GM23338 (cell line): ENCODE measurements around the gene PDE4B. TPM values are rescaled to one million over a fixed set of nuclear protein-coding genes. Genes with fewer than 3 reads are reported as not detected.
A peak's percentile ranks its signal among the peaks of the same experiment; 100 is the strongest.

ENCODE experiments used
- ATAC-seq: fragments of 200-7000 bp; cut with Tn5 transposase; 3 replicates; pipeline ENCODE4 v1.9.1; 2020
- DNase-seq: peaks from one replicate; pipeline ENCODE4 v3.0.0-alpha.2; 2015; ENCODE audit warnings: low spot score
- H2AFZ ChIP-seq: fragments of 200-600 bp; sonication (generic); 2 replicates; pipeline ENCODE4 v1.8.0; 2016; ENCODE audit warnings: antibody characterized with exemption, mild to moderate bottlenecking, moderate library complexity
- H3F3A ChIP-seq: fragments of 200-600 bp; sonication (generic); replicated peaks from 2 replicates; pipeline ENCODE4 v1.8.0; 2017; ENCODE audit warnings: antibody characterized with exemption, mixed run types, low read depth
- H3K27ac ChIP-seq: fragments of 200-600 bp; sonication (generic); 2 replicates; pipeline ENCODE4 v1.6.1; 2016; ENCODE audit warnings: low read depth
- H3K27me3 ChIP-seq: fragments of 200-600 bp; sonication (generic); 2 replicates; pipeline ENCODE4 v1.8.0; 2016; ENCODE audit warnings: mild to moderate bottlenecking, mixed run types, moderate library complexity; ENCODE audit not compliant: insufficient read depth
- H3K36me3 ChIP-seq: fragments of 200-600 bp; sonication (generic); 2 replicates; pipeline ENCODE4 v1.8.0; 2016; ENCODE audit warnings: mild to moderate bottlenecking; ENCODE audit not compliant: insufficient read depth
- H3K4me1 ChIP-seq: fragments of 200-600 bp; sonication (generic); 2 replicates; pipeline ENCODE4 v1.8.0; 2016; ENCODE audit warnings: mild to moderate bottlenecking, moderate library complexity; ENCODE audit not compliant: insufficient read depth
- H3K4me2 ChIP-seq: fragments of 200-600 bp; sonication (generic); 2 replicates; pipeline ENCODE4 v1.7.1; 2017; ENCODE audit warnings: mixed run types
- H3K4me3 ChIP-seq: fragments of 200-600 bp; sonication (generic); 2 replicates; pipeline ENCODE4 v1.6.1; 2016; ENCODE audit warnings: mixed run types
- H3K79me2 ChIP-seq: fragments of 200-600 bp; sonication (generic); replicated peaks from 2 replicates; pipeline ENCODE4 v1.8.0; 2017; ENCODE audit warnings: mild to moderate bottlenecking; ENCODE audit not compliant: insufficient read depth
- H3K9me2 ChIP-seq: fragments of 200-600 bp; sonication (generic); 2 replicates; pipeline ENCODE4 v1.8.0; 2017; ENCODE audit not compliant: insufficient read depth
- H4K20me1 ChIP-seq: fragments of 200-600 bp; sonication (generic); replicated peaks from 2 replicates; pipeline ENCODE4 v1.8.0; 2017; ENCODE audit warnings: mild to moderate bottlenecking; ENCODE audit not compliant: insufficient read depth
- H3K27ac Mint-ChIP-seq: 2 replicates; pipeline ENCODE4 v1.8.0; 2020; ENCODE audit warnings: inconsistent platforms, mild to moderate bottlenecking, moderate library complexity, mixed read lengths
- H3K27me3 Mint-ChIP-seq: 3 replicates; pipeline ENCODE4 v1.8.0; 2022; ENCODE audit warnings: low read depth, mild to moderate bottlenecking, moderate library complexity, mixed read lengths, inconsistent platforms; ENCODE audit not compliant: insufficient read depth, poor library complexity
- H3K36me3 Mint-ChIP-seq: 3 replicates; pipeline ENCODE4 v1.8.0; 2021; ENCODE audit warnings: low read depth, mild to moderate bottlenecking, inconsistent platforms, moderate library complexity, mixed read lengths
- H3K4me1 Mint-ChIP-seq: 3 replicates; pipeline ENCODE4 v1.8.0; 2020; ENCODE audit warnings: mild to moderate bottlenecking, inconsistent platforms, mixed read lengths
- H3K4me3 Mint-ChIP-seq: 3 replicates; pipeline ENCODE4 v1.8.0; 2021; ENCODE audit warnings: moderate library complexity, mild to moderate bottlenecking, inconsistent platforms, mixed read lengths
- H3K9me3 Mint-ChIP-seq: 3 replicates; pipeline ENCODE4 v1.8.0; 2020; ENCODE audit warnings: moderate library complexity, mild to moderate bottlenecking, inconsistent platforms, mixed read lengths
- CREB1 ChIP-seq: fragments of 250-450 bp; sonication (Bioruptor Pico); IDR thresholded peaks from 2 replicates; pipeline ENCODE4 v1.5.0; 2020; ENCODE audit warnings: low read depth, mild to moderate bottlenecking, moderate library complexity
- CTCF ChIP-seq, 2 experiments: fragments of 200-600 bp in 1 of 2; sonication (generic) in 1 of 2; conservative IDR thresholded peaks; 2 replicates each; pipeline versions ENCODE4 v1.5.1 to v1.6.1; 2016 to 2017; ENCODE audit warnings: antibody characterized with exemption in 2 of 2, low read depth in 2 of 2, mild to moderate bottlenecking in 2 of 2, moderate library complexity in 1 of 2
- NANOG ChIP-seq: IDR thresholded peaks from 2 replicates; pipeline ENCODE4 v1.6.1; 2016; ENCODE audit warnings: antibody characterized with exemption, borderline replicate concordance
- STAT1 ChIP-seq: IDR thresholded peaks from one replicate; pipeline ENCODE4 v1.6.1; 2016; ENCODE audit warnings: antibody characterized with exemption; ENCODE audit not compliant: unreplicated experiment
- ZNF114 ChIP-seq: fragments of 250-450 bp; sonication (Bioruptor Pico); IDR thresholded peaks from 2 replicates; pipeline ENCODE4 v1.5.0; 2020; ENCODE audit warnings: mild to moderate bottlenecking, moderate library complexity
- ZNF462 ChIP-seq: fragments of 250-450 bp; sonication (Bioruptor Pico); IDR thresholded peaks from 2 replicates; pipeline ENCODE4 v1.5.0; 2020; ENCODE audit warnings: mild to moderate bottlenecking, moderate library complexity
- polyA plus RNA-seq: library from polyadenylated mRNA; unstranded; fragments of >200 nt; fragmentation: Nextera tagmentation; extraction: Ambion mirVana; gene quantifications from 2 replicates; pipeline ENCODE4 v1.2.1, GENCODE V29; 2016
- total RNA-seq: library from RNA; depleted of rRNA; stranded (reverse); fragments of >200 nt; shearing (Covaris generic); gene quantifications from 2 replicates; pipeline ENCODE4 v1.2.3, GENCODE V29; 2014

The PDE4B gene
- total and polyA plus RNA-seq, 2 experiments from 2014 or later: 14.0 to 25.6 TPM

- TF ChIP-seq ZNF462 (CRISPR knock-in tag): no peak
Measured at GRCh38 chr1:66402194-66402593, 609.5 kb downstream of the PDE4B start (continued).

DNA sequence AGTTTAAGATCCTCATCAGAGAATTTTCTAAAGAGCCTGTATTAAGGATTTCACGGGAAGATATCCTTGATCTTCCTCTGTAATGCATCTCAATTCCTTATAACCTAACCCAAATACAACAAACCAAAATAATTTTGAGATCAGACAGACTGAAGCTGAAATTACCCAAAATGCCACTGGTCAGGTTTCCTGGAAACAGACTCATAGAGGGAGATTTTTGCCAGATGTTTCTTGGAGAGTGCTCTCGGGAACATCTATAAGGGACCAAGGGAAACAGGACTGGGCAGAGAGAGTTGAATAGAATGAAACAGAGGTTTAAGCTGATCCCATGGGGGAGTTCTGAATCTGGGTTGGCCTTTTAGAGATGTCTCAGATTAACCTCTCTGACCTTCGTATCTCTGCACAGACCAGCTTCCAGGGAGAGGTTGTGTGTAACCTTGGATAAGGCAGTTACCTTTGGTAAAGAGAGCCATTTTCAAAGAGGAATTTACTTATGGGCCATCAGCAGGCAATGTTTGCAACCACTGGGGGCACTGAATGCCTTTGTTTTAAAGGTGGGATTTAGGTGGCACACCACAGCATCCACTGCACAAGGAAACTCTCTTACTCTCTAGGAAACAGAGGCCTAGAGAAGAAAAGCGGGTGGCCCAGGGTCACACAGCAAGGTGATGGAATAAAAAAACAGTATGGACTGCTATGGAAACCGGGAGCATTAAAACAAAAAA is 610.5 kb downstream of the PDE4B start:
- Histone ChIP-seq H3K9me2 (peaks cover 10% of the 10 kb centered on the region), H3K27ac (no peak overlapping the region), H3K4me2 (no peak overlapping the region), H3K4me3 (no peak overlapping the region), H3K36me3 (no peaks in the 10 kb centered on the region), H3K79me2 (no peaks in the 10 kb centered on the region), H4K20me1 (no peaks in the 10 kb centered on the region), H3K4me1 (no peaks in the 10 kb centered on the region), H2AFZ (peak overlapping the region; percentile 85), H3K27me3 (no peaks in the 10 kb centered on the region), H3F3A (no peaks in the 10 kb centered on the region)
- Mint-ChIP-seq H3K27ac (no peak overlapping the region), H3K9me3 (no peaks in the 10 kb centered on the region), H3K36me3 (no peaks in the 10 kb centered on the region), H3K4me3 (no peak overlapping the region), H3K27me3 (peaks cover 4% of the 10 kb centered on the region), H3K4me1 (no peaks in the 10 kb centered on the region; the same call in 2 of the 3 replicates)
- ATAC-seq: no peak
- TF ChIP-seq NANOG (no peak), CTCF (conservative IDR thresholded peaks at IDR 0.05; ENCODE audit: low read depth in 2 of 2) (peak; percentile 5 to 26; a peak in 2 of 4 replicates), ZNF462 (CRISPR knock-in tag) (no peak), STAT1 (no peak), ZNF114 (CRISPR knock-in tag) (no peak), CREB1 (CRISPR knock-in tag) (no peak)
- DNase-seq: peak; percentile 22
